Neural cell (in vitro differentiated cells): ENCODE data around the gene KANSL1L.
A peak's percentile ranks its signal among the peaks of the same experiment; 100 is the strongest.

Experiments
- CTCF ChIP-seq: fragments of 450-650 bp; IDR thresholded peaks from 2 replicates; pipeline ENCODE4 v1.5.1; 2014; ENCODE audit warnings: antibody characterized with exemption, mild to moderate bottlenecking, moderate library complexity; ENCODE audit not compliant: poor library complexity, severe bottlenecking
- EZH2 ChIP-seq: fragments of 200-600, 300-800 bp; shearing (Covaris generic), sonication (generic); IDR thresholded peaks from 2 replicates; pipeline ENCODE4 v1.6.1; 2014; ENCODE audit warnings: antibody characterized with exemption, low read length, borderline replicate concordance, mild to moderate bottlenecking; ENCODE audit not compliant: insufficient read depth, poor library complexity, severe bottlenecking
- REST ChIP-seq: IDR thresholded peaks from 2 replicates; pipeline ENCODE4 v1.6.1; 2012; ENCODE audit warnings: borderline replicate concordance

- TF ChIP-seq CTCF (peak; percentile 84), EZH2 (no peak), REST (no peak)
Measured at GRCh38 chr2:210195101-210195852, 24.1 kb upstream of the KANSL1L start.
